HG03135 (cell line): ENCODE data around the gene SLAIN2.
"Not testable (repeated sequence)": the region's sequence is repeated elsewhere in the genome, so short reads cannot be mapped to it uniquely, and the experiment has no call there.

Source experiments
- ATAC-seq: cut with Tn5 transposase; IDR thresholded peaks from one replicate; pipeline ENCODE4 v1.9.1; 2021; ENCODE audit warnings: mild to moderate bottlenecking, moderate library complexity; ENCODE audit not compliant: unreplicated experiment

SLAIN2 gene

GRCh38 chr4:48340965-48341775 lies at the start of gene SLAIN2:
TSS of gene SLAIN2 (plus strand) at chr4:48341529. CDS start at chr4:48341740, 211 bp downstream.
- ATAC-seq, result peak; percentile 87

GRCh38 chr4:48292218-48292790 lies 49.0 kb upstream of the SLAIN2 start:
- not testable (repeated sequence) for ATAC-seq

GRCh38 chr4:48295116-48295515 lies 46.2 kb upstream of the SLAIN2 start:
- ATAC-seq, result no peak

- peak; percentile 87 for ATAC-seq
These were observed 45.0 kb upstream of the SLAIN2 start for GRCh38 chr4:48296365-48296764.

- no peak for ATAC-seq
These were observed 44.0 kb upstream of the SLAIN2 start for GRCh38 chr4:48297256-48297846.

GRCh38 chr4:48299560-48299959 lies 41.8 kb upstream of the SLAIN2 start:
- no peak for ATAC-seq

GRCh38 chr4:48300004-48300403 lies 41.3 kb upstream of the SLAIN2 start:
- ATAC-seq, result no peak

- ATAC-seq, result no peak
These were observed 35.8 kb upstream of the SLAIN2 start for GRCh38 chr4:48305508-48305907.

- no peak for ATAC-seq
These were observed 33.8 kb upstream of the SLAIN2 start for GRCh38 chr4:48307528-48307927.

GRCh38 chr4:48308901-48309300 lies 32.4 kb upstream of the SLAIN2 start:
- ATAC-seq, result no peak

GRCh38 chr4:48311896-48312295 lies 29.4 kb upstream of the SLAIN2 start:
- ATAC-seq, result no peak

GRCh38 chr4:48314746-48315145 lies 26.6 kb upstream of the SLAIN2 start:
- not testable (repeated sequence) for ATAC-seq

- no peak for ATAC-seq
These were observed 25.4 kb upstream of the SLAIN2 start for GRCh38 chr4:48315728-48316630.

GRCh38 chr4:48321312-48321711 lies 20.0 kb upstream of the SLAIN2 start:
- no peak for ATAC-seq

GRCh38 chr4:48322063-48322462 lies 19.3 kb upstream of the SLAIN2 start:
- ATAC-seq, result no peak

GRCh38 chr4:48324281-48324680 lies 17.0 kb upstream of the SLAIN2 start:
- no peak for ATAC-seq

GRCh38 chr4:48329193-48329592 lies 12.1 kb upstream of the SLAIN2 start:
- no peak for ATAC-seq

GRCh38 chr4:48329976-48330375 lies 11.4 kb upstream of the SLAIN2 start:
- ATAC-seq, result no peak

- no peak for ATAC-seq
These were observed 9.6 kb upstream of the SLAIN2 start for GRCh38 chr4:48331577-48332330.

GRCh38 chr4:48332661-48333060 lies 8.7 kb upstream of the SLAIN2 start:
- no peak for ATAC-seq
